Gastrocnemius medialis (tissue), 4 donors: ENCODE measurements around the gene KIF26B.

Source experiments
- POLR2A ChIP-seq, 2 donors: fragments of 450-650 bp; IDR thresholded peaks; one replicate each; pipeline ENCODE4 v1.6.1; 2017; ENCODE audit warnings: antibody characterized with exemption in 2 of 2, mild to moderate bottlenecking in 2 of 2, moderate library complexity in 2 of 2
- TF ChIP-seq, protein P1 (sequence below), 5 experiments: fragments of 450-650 bp in 3 of 5; fragments of 200-600 bp in 2 of 5; sonication (generic) in 2 of 5; IDR thresholded peaks in 4 of 5; conservative IDR thresholded peaks in 1 of 5; 1 replicate in 4 of 5; 2 replicates in 1 of 5; pipeline ENCODE4 v1.5.1; 2016 to 2019; ENCODE audit warnings: antibody characterized with exemption in 5 of 5, mild to moderate bottlenecking in 3 of 5, moderate library complexity in 3 of 5

DNA sequence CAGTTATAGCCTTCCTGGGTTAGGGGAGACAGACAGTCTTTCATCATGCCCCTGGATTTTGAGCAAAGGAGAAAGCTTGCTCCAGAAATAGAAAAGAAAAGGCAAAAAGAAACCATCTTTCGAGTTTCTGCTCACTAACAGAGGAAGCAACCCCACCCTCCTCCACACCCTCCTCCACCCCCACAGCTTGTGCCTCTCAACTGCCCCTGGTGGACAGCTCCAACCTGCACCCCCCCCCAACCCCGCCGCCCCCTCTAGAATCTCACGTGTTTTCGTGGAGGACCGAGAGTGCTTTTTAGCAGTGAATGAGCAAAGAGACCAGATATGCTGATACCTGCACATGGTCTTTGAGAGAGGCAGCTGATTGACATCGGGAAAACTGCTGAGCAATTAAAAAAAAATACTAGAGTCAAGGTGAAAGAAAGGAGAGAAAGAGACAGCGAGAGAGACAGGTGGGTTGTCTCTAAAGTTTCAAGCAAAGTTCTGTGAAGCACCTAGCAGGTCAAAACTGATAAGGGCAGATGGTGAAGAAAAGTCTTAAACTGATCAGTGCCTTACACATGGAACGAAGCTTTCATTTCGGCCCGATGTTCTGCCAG lies 358.3 kb downstream of the KIF26B start:
- TF ChIP-seq, protein P1, sequence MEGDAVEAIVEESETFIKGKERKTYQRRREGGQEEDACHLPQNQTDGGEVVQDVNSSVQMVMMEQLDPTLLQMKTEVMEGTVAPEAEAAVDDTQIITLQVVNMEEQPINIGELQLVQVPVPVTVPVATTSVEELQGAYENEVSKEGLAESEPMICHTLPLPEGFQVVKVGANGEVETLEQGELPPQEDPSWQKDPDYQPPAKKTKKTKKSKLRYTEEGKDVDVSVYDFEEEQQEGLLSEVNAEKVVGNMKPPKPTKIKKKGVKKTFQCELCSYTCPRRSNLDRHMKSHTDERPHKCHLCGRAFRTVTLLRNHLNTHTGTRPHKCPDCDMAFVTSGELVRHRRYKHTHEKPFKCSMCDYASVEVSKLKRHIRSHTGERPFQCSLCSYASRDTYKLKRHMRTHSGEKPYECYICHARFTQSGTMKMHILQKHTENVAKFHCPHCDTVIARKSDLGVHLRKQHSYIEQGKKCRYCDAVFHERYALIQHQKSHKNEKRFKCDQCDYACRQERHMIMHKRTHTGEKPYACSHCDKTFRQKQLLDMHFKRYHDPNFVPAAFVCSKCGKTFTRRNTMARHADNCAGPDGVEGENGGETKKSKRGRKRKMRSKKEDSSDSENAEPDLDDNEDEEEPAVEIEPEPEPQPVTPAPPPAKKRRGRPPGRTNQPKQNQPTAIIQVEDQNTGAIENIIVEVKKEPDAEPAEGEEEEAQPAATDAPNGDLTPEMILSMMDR (IDR thresholded peaks at IDR 0.05 in 4 of 5, conservative IDR thresholded peaks at IDR 0.05 in 1 of 5) = no peak
- TF ChIP-seq POLR2A (IDR thresholded peaks at IDR 0.05) = no peak
